Left lobe of liver (tissue), 2 donors: ENCODE measurements around the gene AGK. TPM values are rescaled to one million over a fixed set of nuclear protein-coding genes. Genes with fewer than 3 reads are reported as not detected.
A peak's percentile ranks its signal among the peaks of the same experiment; 100 is the strongest.
"Not testable (repeated sequence)": the region's sequence is repeated elsewhere in the genome, so short reads cannot be mapped to it uniquely, and the experiment has no call there.

Experiments
- ATAC-seq: fragments of 200-7000 bp; cut with Tn5 transposase; one replicate; pipeline ENCODE4 v1.9.1; 2020; ENCODE audit warnings: mild to moderate bottlenecking, moderate library complexity
- DNase-seq: peaks from one replicate; pipeline ENCODE4 v3.0.0-alpha.2; 2020; ENCODE audit warnings: low spot score
- total RNA-seq: library from RNA; stranded (reverse); gene quantifications from one replicate; pipeline ENCODE4 v1.2.1, GENCODE V29; 2021
- donor health status: DM: no; HTN: no; CAD: no; lungs with moderate emphysema.
- donor health status: DM: no; HTN: yes; CAD: no.

Gene AGK
- total RNA-seq, 1 donor from 2014 or later: 8.7 TPM

DNA sequence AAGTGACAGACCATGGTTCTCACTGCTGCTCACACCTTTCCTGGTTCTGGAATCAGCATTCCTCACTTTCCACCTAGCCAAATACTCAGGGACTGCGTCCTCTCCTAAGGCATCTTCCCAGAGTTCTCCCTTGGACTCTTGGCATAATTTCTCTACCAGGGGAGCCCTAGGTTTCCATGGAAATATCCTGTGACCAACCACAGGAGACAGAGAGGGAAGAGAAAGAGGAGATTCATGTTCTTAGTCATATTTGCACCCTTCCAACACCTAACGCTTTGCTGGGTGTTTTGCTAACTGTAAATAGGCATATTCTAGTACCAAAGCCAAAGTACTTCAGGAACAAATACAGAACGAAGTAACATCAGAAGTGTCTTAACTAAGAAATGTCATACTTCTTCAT, 122.1 kb downstream of the AGK start:
- ATAC-seq (no peak), DNase-seq (no peak)

DNA sequence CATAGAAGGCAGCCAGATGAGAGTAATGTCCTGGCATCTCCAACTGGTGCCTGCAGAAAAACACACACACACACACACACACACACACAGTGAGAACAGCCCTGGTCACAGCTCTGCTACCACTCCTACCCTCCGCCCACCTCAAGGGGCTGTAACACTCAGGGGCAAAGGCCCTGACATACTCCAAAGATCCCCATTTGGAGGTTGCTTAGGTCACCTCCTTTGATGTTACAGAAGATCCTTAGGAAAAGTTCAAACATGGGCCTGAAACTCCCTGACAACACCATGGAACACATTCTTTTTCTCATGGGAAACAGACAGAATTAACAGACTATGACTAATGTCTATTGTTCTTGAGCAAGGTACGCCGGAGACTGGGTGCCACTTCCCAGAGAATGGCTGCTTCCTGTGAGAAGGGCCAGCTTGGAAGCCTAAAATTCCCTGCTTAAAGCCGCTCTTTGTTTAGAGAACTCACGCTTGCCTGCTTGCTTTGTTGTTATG, 123.0 kb downstream of the AGK start:
- DNase-seq (no peak), ATAC-seq (peak; percentile 16)

DNA sequence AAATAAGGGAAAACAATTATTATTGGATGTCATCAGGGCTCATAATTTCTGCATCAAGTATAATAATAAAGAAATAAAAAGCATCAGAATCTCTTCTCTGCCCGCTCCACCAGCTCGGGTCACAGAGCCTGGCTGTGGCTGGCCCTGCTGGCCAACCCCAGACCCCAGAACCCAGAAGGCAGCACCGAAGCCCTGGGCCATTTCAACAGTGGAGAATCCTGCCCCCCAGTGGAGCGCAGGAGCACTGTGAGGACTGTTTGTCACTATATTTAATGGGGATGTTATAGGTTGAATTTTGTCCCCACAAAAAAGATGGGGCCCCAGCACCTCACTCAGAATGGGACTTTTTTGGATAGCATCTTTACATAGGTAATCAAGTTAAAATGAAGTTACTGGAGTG, 123.5 kb downstream of the AGK start:
- no peak for DNase-seq
- peak; percentile 61 for ATAC-seq

DNA sequence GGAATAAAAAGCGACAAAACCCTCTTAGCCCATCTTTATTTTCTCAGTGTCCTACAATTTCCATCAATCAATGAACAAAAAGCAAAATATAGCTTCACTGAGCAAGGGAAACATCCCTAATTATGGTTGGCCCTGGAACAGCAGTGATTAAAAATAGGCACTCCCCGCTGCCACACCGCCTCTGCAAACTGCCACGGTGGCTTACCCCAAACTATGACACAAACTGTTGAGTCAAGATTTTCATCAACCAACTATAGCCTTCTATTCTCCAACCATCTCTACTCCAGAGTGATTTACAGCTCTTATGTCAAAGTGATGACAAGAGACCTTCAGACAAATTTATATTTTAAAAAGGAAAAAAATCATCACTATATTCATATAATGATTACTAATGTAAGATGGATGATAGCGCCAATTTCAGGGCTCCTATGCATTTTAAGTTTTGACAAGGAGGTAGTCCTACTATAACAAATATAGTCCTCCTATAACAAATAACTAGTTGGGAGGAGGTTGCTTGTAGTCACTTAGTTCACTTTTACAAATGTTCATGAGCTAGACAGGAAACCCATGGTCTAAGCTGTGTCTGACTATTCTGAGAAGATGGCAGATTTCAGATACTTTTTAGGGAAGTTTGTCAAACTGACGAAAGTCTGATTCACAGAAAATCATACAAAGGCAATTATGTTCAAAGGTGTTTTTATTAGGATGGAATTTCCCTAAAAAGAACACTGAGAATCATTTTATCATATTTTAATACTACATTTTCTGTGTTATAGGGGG, 124.4 kb downstream of the AGK start:
- DNase-seq (no peak), ATAC-seq (no peak)

DNA sequence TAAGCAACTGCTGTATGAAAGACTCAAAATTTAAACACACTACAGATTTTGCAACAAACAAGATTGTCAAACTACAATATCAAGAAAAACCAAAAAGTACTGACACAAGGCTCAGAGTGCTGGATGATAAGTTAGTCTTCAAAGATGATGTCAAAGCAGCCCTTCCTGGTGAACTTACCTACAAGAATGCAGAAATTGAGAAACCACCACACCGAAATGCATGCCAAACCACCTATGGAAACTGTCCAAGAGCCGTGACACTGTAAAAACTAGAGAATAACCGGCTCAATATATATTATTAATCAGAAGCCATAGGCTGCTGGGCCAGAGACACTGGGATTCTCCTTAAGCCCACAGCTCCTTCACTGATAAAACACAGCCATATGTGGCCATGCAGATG, 125.4 kb downstream of the AGK start:
- ATAC-seq (no peak), DNase-seq (no peak)

DNA sequence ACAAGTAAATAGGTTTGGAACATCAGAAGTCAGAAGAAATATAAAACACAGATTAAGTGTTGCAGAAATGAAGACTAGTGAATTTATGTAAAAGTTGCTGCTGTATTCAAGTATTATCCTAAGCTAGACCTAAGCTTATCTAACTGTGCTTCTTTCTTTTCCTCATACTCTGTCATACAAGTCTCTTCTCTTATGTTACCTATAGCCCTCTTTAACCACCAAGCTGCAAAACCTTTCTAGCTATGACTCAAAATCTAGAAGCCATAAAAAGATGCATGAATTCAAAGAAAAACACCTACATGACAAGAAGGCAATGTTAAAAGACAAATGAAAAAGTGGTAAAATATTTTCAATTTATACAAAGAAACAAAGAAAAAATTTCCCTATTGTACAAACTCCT, 127.8 kb downstream of the AGK start:
- DNase-seq (no peak), ATAC-seq (no peak)

DNA sequence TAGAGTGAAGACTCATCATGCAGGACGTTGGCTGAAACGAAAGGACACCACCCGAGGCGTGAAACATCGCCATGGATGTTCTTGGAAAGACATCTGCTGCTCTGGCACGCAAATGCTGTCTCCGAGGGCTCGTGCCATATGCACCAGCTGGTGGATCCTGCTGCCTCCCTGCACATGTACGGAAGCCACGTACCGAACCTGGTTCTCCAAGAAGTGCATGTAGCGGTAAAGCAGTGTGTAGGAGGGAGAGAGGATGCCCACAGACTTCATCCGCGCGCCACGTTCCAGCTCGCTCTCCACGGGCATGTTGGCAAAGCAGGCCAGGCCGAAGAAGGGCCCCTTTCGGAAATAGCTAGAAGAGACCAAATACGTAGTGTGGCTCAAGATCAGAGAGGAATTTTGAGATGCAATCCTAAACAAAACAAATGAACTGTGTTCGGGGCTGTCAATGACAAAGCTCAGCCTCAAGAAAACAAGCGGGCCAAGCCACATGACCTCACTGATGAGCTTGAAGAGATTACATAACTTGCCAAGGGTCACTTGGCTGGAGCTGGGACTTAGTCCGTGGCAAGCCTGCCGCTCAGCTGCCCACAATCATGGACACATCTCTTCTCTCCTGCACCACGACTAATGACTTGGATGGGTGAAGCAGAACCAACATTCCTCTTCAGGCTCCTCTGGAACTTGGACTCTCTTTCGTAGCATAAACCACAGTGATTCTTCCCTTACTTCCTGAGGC, 134.2 kb downstream of the AGK start:
- DNase-seq (peak; percentile 85), ATAC-seq (peak; percentile 92)

DNA sequence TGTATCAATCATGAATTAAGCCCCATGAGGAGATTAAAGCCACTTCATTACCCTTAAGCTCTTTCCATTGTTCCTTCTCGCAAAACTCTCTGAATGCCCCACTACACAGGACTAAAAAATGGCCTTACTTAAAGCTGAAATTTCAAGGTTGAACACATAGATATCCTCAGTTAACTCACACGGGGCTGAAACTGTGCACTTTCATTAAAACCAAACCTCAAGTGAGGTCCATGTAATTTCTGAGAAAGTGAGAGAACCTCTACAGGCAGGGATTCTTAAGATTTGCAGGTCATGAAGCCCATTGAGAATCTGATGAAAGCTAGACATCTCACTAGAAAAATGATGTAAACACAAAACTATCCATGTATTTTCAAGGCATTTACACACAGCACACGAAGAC, 134.9 kb downstream of the AGK start:
- ATAC-seq: no peak
- no peak for DNase-seq

DNA sequence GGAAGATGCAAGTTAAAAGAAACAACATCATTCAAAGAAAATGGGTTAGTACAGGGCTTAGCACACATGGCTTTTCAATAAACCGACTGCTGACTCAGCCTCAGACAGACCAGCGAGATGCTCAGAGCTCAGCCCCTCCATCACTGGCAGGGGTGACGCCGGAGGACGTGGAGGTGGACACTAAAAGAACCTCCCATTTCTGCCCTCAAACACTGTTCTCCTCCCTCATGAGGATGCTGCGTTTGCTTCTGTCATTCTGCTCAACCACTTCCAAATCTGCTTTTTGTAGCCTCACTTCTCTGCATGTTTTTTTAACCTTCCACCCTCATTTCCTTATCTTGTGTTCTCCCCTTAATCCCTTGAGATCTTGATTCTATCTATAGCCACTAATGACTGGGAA, 135.5 kb downstream of the AGK start:
- ATAC-seq (no peak), DNase-seq (no peak)

DNA sequence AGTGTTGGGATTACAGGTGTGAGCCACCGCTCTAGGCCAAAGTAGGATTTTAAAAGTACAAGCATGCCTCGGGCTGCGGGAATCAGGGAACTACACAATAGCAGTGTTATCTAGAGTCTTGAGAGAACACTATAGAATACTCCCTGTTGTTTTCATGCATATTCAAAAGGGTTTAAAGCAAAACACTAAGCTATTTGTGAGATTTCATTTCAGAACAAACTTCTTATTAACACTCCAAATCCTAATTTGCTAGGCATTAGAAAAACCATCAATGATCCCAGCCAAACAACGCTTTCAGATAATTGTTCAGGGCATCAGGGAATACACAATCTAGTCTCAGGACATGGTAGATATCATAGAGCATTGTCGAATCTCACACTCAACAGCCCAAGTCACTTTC, 136.8 kb downstream of the AGK start:
- no peak for ATAC-seq
- no peak for DNase-seq

DNA sequence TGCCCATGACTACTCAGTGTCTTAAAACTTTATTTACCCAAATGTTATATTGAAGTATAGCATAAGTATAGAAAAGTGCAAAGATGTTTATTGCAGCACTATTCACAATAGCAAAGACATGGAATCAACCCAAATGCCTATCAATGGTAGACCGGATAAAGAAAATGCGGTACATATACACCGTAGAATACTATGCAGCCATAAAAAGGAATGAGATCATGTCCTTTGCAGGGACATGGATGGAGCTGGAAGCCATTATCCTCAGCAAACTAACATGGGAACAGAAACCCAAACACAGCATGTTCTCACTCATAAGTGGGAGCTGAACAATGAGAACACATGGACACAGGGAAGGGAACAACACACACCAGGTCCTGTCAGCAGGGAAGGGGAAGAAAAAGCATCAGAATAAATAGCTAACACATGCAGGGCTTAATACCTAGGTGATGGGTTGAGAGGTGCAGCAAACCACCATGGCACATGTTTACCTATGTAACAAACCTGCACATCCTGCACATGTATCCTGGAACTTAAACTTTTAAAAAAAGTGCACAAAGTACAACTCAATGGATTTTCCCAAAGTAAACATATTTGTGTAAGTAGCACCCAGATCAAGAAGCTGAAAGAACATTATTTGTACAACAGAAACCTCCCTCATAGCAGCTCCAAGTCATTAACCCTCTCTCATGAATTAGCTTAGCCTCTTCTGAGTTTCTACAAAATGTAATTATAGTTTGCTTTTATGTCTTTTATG, 138.0 kb downstream of the AGK start:
- DNase-seq, ATAC-seq: not testable (repeated sequence)

DNA sequence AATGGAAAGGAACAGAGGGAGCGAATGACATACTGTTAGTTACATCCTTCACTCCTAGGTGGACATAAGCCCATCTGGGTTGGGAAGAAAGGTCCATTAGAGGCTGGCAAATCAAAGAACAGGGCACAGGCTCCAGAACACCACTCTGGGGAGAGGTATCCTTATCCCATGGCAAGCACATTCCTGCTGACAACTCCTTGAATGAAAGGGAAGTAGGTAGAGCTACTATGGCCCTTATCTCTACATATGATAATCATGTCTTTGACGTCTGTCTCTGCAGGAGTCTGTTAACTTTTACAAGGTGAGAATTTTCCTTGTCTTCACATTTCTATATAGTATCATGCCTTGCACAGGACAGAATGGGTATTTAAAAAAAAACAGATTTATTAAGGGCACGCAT, 140.3 kb downstream of the AGK start:
- DNase-seq (no peak), ATAC-seq (no peak)

DNA sequence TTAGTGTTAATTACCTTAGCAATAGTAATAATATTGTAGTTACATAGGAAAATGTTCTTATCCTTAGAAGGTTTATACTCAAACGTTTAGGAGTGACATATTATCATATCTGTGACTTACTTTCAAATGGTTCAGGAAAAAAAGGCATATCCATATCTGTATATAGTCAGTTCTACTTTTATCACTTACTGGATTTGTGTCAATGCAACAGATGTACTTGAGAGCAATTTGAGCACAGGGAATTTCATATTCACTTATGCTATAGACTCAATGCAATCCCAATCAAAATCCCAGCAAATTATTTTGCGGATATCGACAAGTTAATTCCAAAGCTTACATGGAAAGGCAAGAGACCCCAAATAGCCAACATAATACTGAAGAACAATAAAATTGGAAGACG, 140.8 kb downstream of the AGK start:
- no peak for DNase-seq
- no peak for ATAC-seq

DNA sequence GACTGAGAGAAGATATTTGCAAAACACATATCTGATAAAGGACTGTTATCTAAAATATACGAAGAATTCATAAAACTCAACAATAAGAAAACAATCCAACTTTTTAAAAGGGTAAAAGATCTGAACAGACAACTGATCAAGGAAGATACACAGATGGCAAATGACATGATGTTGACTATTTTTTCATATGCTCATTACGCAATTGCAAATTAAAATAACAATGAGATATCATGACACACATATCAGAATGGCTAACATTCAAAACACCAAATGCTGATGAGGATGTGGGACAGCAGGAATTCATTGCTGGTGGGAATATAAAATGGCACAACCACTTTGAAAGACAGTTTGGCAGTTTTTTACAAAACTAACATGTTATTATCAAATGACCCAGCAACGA, 141.9 kb downstream of the AGK start:
- no peak for ATAC-seq

DNA sequence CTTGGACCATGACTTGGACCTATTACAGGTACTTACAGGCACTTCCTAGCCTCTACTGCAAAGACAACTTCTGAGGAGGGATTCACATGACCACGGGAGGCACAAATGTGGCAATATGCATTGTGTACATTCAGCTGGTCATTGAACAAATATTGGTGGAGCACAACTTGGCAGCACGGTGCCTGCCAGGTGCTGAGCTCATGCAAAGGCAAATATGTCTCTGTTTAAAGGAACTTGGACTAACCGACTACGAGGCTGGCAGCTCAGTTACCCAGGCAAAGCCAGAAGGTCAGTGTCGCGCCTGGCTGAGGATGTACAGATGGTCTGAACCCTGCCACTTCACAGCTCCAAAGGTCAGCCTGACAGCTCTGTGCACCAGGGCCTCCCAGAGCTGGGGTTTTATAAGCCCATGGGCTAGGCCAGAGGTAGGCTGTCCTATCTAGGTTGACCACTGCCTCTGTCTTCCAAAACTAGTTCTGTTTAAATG, 144.6 kb downstream of the AGK start:
- peak; percentile 95 for DNase-seq
- ATAC-seq: peak; percentile 97

More for the DNA sequence above, 141.9 kb downstream of the AGK start:
- DNase-seq: no peak

DNA sequence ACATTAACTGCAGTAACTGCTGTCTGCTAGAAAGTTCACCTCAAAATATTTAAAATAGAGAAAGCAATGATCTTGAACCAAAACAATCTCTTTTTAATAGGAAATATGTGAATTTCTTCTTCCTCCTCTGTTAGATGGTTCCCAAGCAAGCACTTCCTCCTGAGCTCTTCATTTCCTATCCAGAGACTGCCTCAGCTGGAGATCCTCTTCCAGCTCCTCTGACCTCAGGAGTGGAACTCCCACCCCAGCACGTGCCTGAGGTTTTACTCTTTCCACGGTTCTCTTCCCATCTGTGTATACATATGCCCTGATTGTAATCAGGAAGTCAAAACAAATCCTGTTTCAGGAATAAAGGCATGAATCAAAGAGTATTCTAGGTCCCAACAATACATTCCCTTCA, 145.1 kb downstream of the AGK start:
- DNase-seq: no peak
- peak; percentile 22 for ATAC-seq

DNA sequence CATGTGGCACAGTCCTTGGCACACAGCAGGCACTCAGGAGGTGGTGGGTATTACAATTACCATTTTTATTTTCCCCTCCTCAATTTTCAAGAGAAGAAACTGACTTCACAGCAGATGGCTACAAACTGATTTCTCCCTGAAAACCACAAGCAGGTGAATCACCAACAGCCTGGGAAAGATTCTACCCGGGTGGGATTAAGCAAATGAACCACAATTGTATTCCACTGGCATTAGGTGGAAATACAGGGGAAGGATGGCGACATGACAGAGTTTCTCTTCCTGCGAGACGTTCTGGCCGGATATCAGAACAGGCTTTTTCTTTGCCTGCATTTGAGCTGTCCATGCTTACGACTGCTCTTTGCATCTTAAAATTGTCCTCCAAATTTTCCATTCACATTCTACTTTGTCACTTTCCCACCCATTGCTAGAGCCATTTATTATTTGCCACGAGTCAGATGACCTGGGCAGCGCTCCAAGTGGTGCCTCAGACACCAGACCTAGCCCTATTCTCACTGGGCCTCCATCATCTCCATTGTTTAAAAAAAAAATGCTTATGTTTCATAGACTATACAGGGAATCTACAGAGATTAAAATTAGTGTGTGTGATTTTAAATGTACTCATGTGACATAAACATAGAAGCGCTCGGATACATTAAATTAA, 146.1 kb downstream of the AGK start:
- DNase-seq (no peak), ATAC-seq (no peak)

DNA sequence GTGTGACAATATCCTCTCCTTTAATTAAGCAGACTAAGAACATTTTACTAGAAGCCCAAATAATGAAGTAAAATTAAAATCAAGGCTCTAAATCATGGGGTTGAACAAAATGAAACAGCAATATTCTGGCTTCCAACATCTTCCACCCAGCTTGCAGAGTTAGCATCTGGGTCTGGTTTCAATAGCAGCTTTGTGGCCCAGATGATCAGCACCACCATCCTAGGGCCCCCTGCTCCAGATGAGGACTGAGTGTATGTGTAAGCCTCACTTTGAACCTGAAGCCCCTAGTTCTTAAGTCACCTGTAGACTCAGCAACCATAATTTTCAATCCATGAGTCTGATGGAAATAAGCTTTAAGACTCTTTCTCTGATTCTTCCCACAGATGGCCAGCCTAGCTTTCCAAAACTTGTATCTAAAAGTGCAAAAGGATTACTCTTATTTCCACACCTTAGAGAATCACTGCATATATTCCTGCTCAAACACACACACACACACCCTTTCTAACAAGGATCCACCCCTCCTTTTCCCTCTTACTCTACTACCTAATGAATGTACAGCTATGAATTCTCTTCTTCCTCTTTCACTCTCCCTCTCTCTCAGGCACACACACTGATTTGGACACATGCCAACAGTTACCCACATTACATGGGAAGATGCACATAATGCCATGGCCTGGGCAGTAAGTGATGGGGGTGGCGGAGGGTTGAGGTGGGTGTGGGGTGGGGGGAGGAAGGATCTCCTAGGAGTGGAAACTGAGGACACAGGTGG, 147.2 kb downstream of the AGK start:
- ATAC-seq: no peak
- no peak for DNase-seq

DNA sequence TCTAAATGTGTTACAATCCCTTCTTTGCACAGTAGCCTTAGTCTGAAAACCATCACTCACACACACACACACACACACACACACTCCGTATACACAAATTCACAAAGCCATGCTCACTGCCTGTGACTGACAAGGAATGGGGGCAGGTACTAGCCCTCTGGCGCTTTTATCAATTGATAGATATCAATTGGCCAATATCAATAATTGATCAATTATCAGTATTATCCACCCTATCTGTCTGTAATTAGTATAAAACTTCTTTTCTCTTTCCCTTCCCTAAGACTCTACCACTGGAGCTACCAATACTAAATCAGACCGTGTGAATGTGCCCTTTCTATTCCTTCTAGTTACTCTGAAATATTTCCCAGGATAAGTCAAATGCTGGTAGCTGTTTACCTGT, 148.7 kb downstream of the AGK start:
- ATAC-seq (no peak), DNase-seq (no peak)

DNA sequence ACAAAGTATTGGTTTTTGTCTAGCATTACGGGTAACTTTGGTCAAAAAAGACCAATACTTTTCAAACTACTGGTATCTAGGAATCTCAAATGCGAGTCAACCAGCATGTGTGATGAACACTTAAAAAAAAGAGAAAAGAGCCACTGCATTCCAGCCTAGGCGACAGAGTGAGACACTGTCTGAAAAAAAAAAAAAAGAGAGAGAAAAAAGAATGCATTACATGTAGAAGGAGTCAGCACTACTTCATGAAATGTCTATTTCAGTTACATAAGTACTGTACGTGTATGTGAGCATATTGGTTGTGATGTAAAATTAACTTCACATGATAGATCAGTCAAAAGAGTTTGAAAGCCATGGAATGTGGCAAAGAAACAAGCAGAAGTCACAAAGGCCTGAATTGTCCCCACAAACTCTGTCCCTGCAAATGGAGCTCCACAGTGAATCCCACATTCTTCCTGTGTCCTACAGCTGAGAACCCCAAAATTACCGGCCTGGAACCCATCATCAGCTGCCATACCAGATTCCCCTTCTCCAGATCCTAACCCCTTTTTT, 149.2 kb downstream of the AGK start:
- no peak for ATAC-seq
- DNase-seq: no peak
